IMR-90 (cell line): ENCODE results near the gene KLF12. TPM values are rescaled to one million over a fixed set of nuclear protein-coding genes. Genes with fewer than 3 reads are reported as not detected.

Experiments
- ATAC-seq: fragments of 200-7000 bp; cut with Tn5 transposase; 2 replicates; pipeline ENCODE4 v1.9.1; 2020; ENCODE audit warnings: low read depth, mild to moderate bottlenecking, moderate library complexity
- BruUV-seq: library from RNA; stranded (reverse); fragments of 400-500 nt; replicated peaks from 2 replicates; lab custom pipeline; 2021; lab: Mats Ljungman, UMichigan
- CTCF ChIA-PET: fragments of 300-600 bp; formaldehyde crosslinking; extraction: SDS; loops from one replicate; lab custom pipeline; 2021; ENCODE audit warnings: antibody characterized with exemption; lab: Yijun Ruan, JAX
- POLR2A ChIA-PET: fragments of 300-600 bp; sonication (Branson Sonifier 250); formaldehyde crosslinking; loops from one replicate; lab custom pipeline; 2022; ENCODE audit warnings: antibody characterized with exemption; ENCODE audit not compliant: unreplicated experiment; lab: Charles Lee
- DNase-seq: peaks from one replicate; pipeline ENCODE4 v3.0.0; 2013
- H2AFZ ChIP-seq: replicated peaks from 2 replicates; pipeline ENCODE3; 2013; ENCODE audit warnings: low read length, mild to moderate bottlenecking; ENCODE audit not compliant: poor library complexity
- H2AK5ac ChIP-seq: 2 replicates; pipeline ENCODE4 v1.6.1; 2013; ENCODE audit warnings: low read depth, low read length, inconsistent platforms
- H2AK9ac ChIP-seq: replicated peaks from 2 replicates; pipeline ENCODE3; 2013; ENCODE audit warnings: mild to moderate bottlenecking, low read depth, low read length, moderate library complexity; ENCODE audit not compliant: poor library complexity
- H2BK120ac ChIP-seq: 2 replicates; pipeline ENCODE4 v1.6.1; 2013; ENCODE audit warnings: low read depth, low read length, inconsistent platforms
- H2BK15ac ChIP-seq: 3 replicates; pipeline ENCODE4 v1.6.1; 2013; ENCODE audit warnings: low read depth, low read length, inconsistent platforms
- H2BK20ac ChIP-seq: 2 replicates; pipeline ENCODE4 v1.6.1; 2013; ENCODE audit warnings: low read depth, mild to moderate bottlenecking, inconsistent platforms, low read length, moderate library complexity
- H2BK5ac ChIP-seq: 2 replicates; pipeline ENCODE4 v1.6.1; 2013; ENCODE audit warnings: mild to moderate bottlenecking, low read depth, low read length, inconsistent platforms; ENCODE audit not compliant: poor library complexity, severe bottlenecking
- H3K14ac ChIP-seq: replicated peaks from 2 replicates; pipeline ENCODE4 v1.6.1; 2013; ENCODE audit warnings: low read depth, low read length, inconsistent platforms
- H3K18ac ChIP-seq: 2 replicates; pipeline ENCODE4 v1.6.1; 2013; ENCODE audit warnings: low read depth, low read length, control low read depth
- H3K23ac ChIP-seq: 2 replicates; pipeline ENCODE4 v1.6.1; 2013; ENCODE audit warnings: low read depth, low read length, inconsistent platforms
- H3K27ac ChIP-seq: 2 replicates; pipeline ENCODE4 v1.5.1; 2013; ENCODE audit warnings: mild to moderate bottlenecking, control low read depth, low read length; ENCODE audit not compliant: insufficient read depth
- H3K27me3 ChIP-seq: 2 replicates; pipeline ENCODE4 v1.6.1; 2013; ENCODE audit warnings: low read length; ENCODE audit not compliant: control insufficient read depth, insufficient read depth
- H3K36me3 ChIP-seq: 2 replicates; pipeline ENCODE4 v1.6.1; 2013; ENCODE audit warnings: low read length, mixed read lengths; ENCODE audit not compliant: control insufficient read depth, insufficient read depth
- H3K4ac ChIP-seq: 2 replicates; pipeline ENCODE4 v1.6.1; 2013; ENCODE audit warnings: low read depth, low read length, inconsistent platforms
- H3K4me1 ChIP-seq: 2 replicates; pipeline ENCODE4 v1.6.1; 2013; ENCODE audit warnings: low read length, mixed read lengths; ENCODE audit not compliant: control insufficient read depth, insufficient read depth
- H3K4me2 ChIP-seq: 2 replicates; pipeline ENCODE4 v1.6.1; 2013; ENCODE audit warnings: low read depth, mild to moderate bottlenecking, control low read depth, low read length, moderate library complexity
- H3K4me3 ChIP-seq: 2 replicates; pipeline ENCODE4 v1.5.1; 2013; ENCODE audit warnings: low read depth, mild to moderate bottlenecking, control low read depth, low read length, moderate library complexity; ENCODE audit not compliant: insufficient read depth
- H3K56ac ChIP-seq: 2 replicates; pipeline ENCODE4 v1.6.1; 2013; ENCODE audit warnings: low read length, inconsistent platforms; ENCODE audit not compliant: insufficient read depth; ENCODE audit errors: extremely low read depth
- H3K79me1 ChIP-seq, 2 experiments: 2 replicates each; pipeline ENCODE4 v1.6.1; 2013; ENCODE audit warnings: low read length in 2 of 2, inconsistent platforms in 1 of 2, low read depth in 1 of 2
- H3K9ac ChIP-seq: 2 replicates; pipeline ENCODE4 v1.6.1; 2013; ENCODE audit warnings: low read depth, low read length, control low read depth
- H3K9me1 ChIP-seq: 2 replicates; pipeline ENCODE4 v1.6.1; 2013; ENCODE audit warnings: low read length, inconsistent platforms; ENCODE audit not compliant: insufficient read depth
- H3K9me3 ChIP-seq: 2 replicates; pipeline ENCODE4 v1.6.1; 2013; ENCODE audit warnings: low read length; ENCODE audit not compliant: control insufficient read depth, insufficient read depth
- H4K20me1 ChIP-seq: 2 replicates; pipeline ENCODE4 v1.6.1; 2013; ENCODE audit warnings: low read length, inconsistent platforms; ENCODE audit not compliant: insufficient read depth
- H4K5ac ChIP-seq: 2 replicates; pipeline ENCODE4 v1.6.1; 2013; ENCODE audit warnings: mild to moderate bottlenecking, low read depth, low read length, control low read depth
- H4K8ac ChIP-seq, 2 experiments: 2 replicates each; pipeline ENCODE4 v1.6.1; 2013; ENCODE audit warnings: low read depth in 2 of 2, low read length in 2 of 2, control low read depth in 1 of 2, inconsistent platforms in 1 of 2
- H4K91ac ChIP-seq: 2 replicates; pipeline ENCODE4 v1.6.1; 2013; ENCODE audit warnings: low read depth, low read length, inconsistent platforms; ENCODE audit not compliant: insufficient read depth
- BHLHE40 ChIP-seq: fragments of 150-350 bp; IDR thresholded peaks from 2 replicates; pipeline ENCODE4 v1.6.1; 2016; ENCODE audit warnings: mild to moderate bottlenecking, low read depth, low read length
- CEBPB ChIP-seq: IDR thresholded peaks from 2 replicates; pipeline ENCODE4 v1.6.1; 2012; ENCODE audit warnings: low read depth, low read length, improper control_type of control experiment
- FOS ChIP-seq: fragments of 150-350 bp; IDR thresholded peaks from 2 replicates; pipeline ENCODE4 v1.6.1; 2016; ENCODE audit warnings: low read depth, low read length
- NFE2L2 ChIP-seq: fragments of 150-350 bp; IDR thresholded peaks from 2 replicates; pipeline ENCODE4 v1.6.1; 2016; ENCODE audit warnings: low read depth, mild to moderate bottlenecking, low read length
- RCOR1 ChIP-seq: IDR thresholded peaks from 2 replicates; pipeline ENCODE4 v1.6.1; 2012; ENCODE audit warnings: mild to moderate bottlenecking, low read length, improper control_type of control experiment; ENCODE audit not compliant: insufficient replicate concordance
- SMC3 ChIP-seq: fragments of 150-350 bp; IDR thresholded peaks from 2 replicates; pipeline ENCODE4 v1.6.1; 2016; ENCODE audit warnings: low read depth, mild to moderate bottlenecking, antibody characterized with exemption, low read length, moderate library complexity
- USF2 ChIP-seq: fragments of 150-350 bp; IDR thresholded peaks from 2 replicates; pipeline ENCODE4 v1.6.1; 2017; ENCODE audit warnings: mild to moderate bottlenecking, antibody characterized with exemption, low read length, low read depth
- WGBS, 2 experiments: methylation state at CpG; one replicate each; pipeline versions ENCODE4 v1.1.5 to v1.1.7; 2013; ENCODE audit warnings: missing lambda C conversion rate in 2 of 2; ENCODE audit not compliant: insufficient read length in 1 of 2; ENCODE audit errors: extremely low coverage in 2 of 2; 5-methylcytosine and 5-hydroxymethylcytosine counted together
- dilution Hi-C: fragments of 300-500 bp; cut with HindIII; formaldehyde crosslinking; loops from one replicate; pipeline ENCODE4 v1.14.3; 2018; ENCODE audit warnings: low sequenced_read_pairs; ENCODE audit not compliant: unreplicated experiment
- in situ Hi-C: fragments of 300-500 bp; cut with MboI; formaldehyde crosslinking; loops from 3 replicates; pipeline ENCODE4 v1.14.3; 2019; ENCODE audit warnings: low sequenced_read_pairs, inconsistent platforms, mixed read lengths
- intact Hi-C: fragments of 100-400 bp; cut with micrococcal nuclease; formaldehyde crosslinking; loops from 2 replicates; pipeline ENCODE4 v1.10.0; 2022
- polyA plus RNA-seq, 3 experiments: library from polyadenylated mRNA; depleted of rRNA; stranded (reverse); fragments of >200 nt; gene quantifications; 2 replicates each; pipeline ENCODE4 v1.2.3, GENCODE V29; 2012; ENCODE audit warnings: low replicate concordance in 1 of 3
- total RNA-seq: library from RNA; depleted of rRNA; stranded (reverse); fragments of >200 nt; gene quantifications from 2 replicates; pipeline ENCODE4 v1.2.3, GENCODE V29; 2012
- TF ChIP-seq, protein P1 (sequence below): conservative IDR thresholded peaks from 2 replicates; pipeline ENCODE4 v1.5.1; 2012; ENCODE audit warnings: mild to moderate bottlenecking, low read depth, low read length, improper control_type of control experiment
- TF ChIP-seq, protein P2 (sequence below): fragments of 150-350 bp; IDR thresholded peaks from 2 replicates; pipeline ENCODE4 v1.6.1; 2016; ENCODE audit warnings: low read depth, mild to moderate bottlenecking, low read length, moderate library complexity, borderline replicate concordance

Gene KLF12
- total and polyA plus RNA-seq, 2 of the 4 experiments (the other 2 are of a cell fraction), result 8.8 to 44.8 TPM

DNA sequence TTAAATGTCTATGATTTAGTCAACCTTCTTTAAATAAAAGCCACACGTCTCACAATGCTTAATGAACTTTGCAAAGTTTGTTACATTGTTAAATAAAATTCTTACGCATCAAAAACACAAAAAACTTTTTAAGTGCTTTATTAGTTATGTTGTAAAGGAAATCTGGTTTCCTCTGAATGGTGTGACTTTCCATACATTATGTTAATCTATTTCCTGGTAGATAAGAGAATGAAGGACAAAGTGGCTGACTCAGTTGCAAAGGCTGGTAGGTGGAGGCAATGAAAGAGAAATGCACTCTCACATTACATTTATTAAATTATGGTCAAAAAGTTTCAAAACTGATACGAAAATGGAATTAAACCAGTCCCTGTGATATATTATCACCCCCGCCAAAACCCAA lies 15.9 kb downstream of the KLF12 start:
- Histone ChIP-seq H2AK5ac (no peak overlapping the region), H2BK15ac (no peak overlapping the region), H4K91ac (no peak overlapping the region), H3K9me3 (peaks cover 12% of the 10 kb centered on the region), H3K4me3 (no peak overlapping the region), H3K27ac (no peak overlapping the region), H2BK120ac (no peak overlapping the region), H3K4ac (no peak overlapping the region), H2AFZ (no peak overlapping the region), H3K18ac (no peak overlapping the region), H3K9me1 (no peaks in the 10 kb centered on the region), H3K27me3 (no peaks in the 10 kb centered on the region), H2BK5ac (no peak overlapping the region), H3K56ac (no peak overlapping the region), H4K5ac (no peak overlapping the region), H3K4me1 (peaks cover 6% of the 10 kb centered on the region; the same call in 1 of the 2 replicates), H3K79me1 (peaks cover 13 to 42% of the 10 kb centered on the region in 2 experiments; a peak in 3 of 4 replicates), H3K14ac (no peak overlapping the region), H3K9ac (no peak overlapping the region), H2AK9ac (no peak overlapping the region), H3K36me3 (0 out of 2 replicates have a peak, but pooled peaks cover 1% of the 10 kb centered on the region), H3K4me2 (no peak overlapping the region), H3K23ac (no peak overlapping the region), H4K8ac (no peak overlapping the region), H2BK20ac (no peak overlapping the region), H4K20me1 (peaks cover 9% of the 10 kb centered on the region; the same call in 1 of the 2 replicates)
- DNase-seq, result no peak
- intact Hi-C loops (no loop called here), in situ Hi-C loops (no loop called here), dilution Hi-C loops (no loop called here)
- POLR2A ChIA-PET, result no interaction called here
- no TSS peak for BruUV-seq
- ATAC-seq, result no peak
- WGBS, 2 experiments, result no CpG with 5 or more reads among the region's 4 CpGs
- CTCF ChIA-PET, result no interaction called here
- TF ChIP-seq BHLHE40 (no peak), FOS (no peak), USF2 (no peak), RCOR1 (no peak), CEBPB (no peak), SMC3 (no peak), NFE2L2 (no peak)
- TF ChIP-seq, protein P1, sequence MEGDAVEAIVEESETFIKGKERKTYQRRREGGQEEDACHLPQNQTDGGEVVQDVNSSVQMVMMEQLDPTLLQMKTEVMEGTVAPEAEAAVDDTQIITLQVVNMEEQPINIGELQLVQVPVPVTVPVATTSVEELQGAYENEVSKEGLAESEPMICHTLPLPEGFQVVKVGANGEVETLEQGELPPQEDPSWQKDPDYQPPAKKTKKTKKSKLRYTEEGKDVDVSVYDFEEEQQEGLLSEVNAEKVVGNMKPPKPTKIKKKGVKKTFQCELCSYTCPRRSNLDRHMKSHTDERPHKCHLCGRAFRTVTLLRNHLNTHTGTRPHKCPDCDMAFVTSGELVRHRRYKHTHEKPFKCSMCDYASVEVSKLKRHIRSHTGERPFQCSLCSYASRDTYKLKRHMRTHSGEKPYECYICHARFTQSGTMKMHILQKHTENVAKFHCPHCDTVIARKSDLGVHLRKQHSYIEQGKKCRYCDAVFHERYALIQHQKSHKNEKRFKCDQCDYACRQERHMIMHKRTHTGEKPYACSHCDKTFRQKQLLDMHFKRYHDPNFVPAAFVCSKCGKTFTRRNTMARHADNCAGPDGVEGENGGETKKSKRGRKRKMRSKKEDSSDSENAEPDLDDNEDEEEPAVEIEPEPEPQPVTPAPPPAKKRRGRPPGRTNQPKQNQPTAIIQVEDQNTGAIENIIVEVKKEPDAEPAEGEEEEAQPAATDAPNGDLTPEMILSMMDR, result no peak
- TF ChIP-seq, protein P2, sequence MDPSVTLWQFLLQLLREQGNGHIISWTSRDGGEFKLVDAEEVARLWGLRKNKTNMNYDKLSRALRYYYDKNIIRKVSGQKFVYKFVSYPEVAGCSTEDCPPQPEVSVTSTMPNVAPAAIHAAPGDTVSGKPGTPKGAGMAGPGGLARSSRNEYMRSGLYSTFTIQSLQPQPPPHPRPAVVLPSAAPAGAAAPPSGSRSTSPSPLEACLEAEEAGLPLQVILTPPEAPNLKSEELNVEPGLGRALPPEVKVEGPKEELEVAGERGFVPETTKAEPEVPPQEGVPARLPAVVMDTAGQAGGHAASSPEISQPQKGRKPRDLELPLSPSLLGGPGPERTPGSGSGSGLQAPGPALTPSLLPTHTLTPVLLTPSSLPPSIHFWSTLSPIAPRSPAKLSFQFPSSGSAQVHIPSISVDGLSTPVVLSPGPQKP, result no peak
